Adrenal gland (tissue), 5 donors: ENCODE data around the gene ARHGEF28.

ENCODE experiments used
- POLR2A ChIP-seq, 2 donors: fragments of 450-650 bp; IDR thresholded peaks; one replicate each; pipeline ENCODE4 v1.6.1; 2017; ENCODE audit warnings: antibody characterized with exemption in 2 of 2, mild to moderate bottlenecking in 2 of 2, moderate library complexity in 1 of 2
- TF ChIP-seq, protein P1 (sequence below), 6 experiments: fragments of 450-650 bp in 4 of 6; fragments of 200-600 bp in 2 of 6; sonication (generic) in 1 of 6; IDR thresholded peaks; 1 replicate in 5 of 6; 2 replicates in 1 of 6; pipeline versions ENCODE4 v1.5.1 to v1.8.0; 2016 to 2021; ENCODE audit warnings: antibody characterized with exemption in 6 of 6, mild to moderate bottlenecking in 2 of 6, moderate library complexity in 1 of 6
- donor health status: DM: no; HTN: no; CAD: no.

DNA sequence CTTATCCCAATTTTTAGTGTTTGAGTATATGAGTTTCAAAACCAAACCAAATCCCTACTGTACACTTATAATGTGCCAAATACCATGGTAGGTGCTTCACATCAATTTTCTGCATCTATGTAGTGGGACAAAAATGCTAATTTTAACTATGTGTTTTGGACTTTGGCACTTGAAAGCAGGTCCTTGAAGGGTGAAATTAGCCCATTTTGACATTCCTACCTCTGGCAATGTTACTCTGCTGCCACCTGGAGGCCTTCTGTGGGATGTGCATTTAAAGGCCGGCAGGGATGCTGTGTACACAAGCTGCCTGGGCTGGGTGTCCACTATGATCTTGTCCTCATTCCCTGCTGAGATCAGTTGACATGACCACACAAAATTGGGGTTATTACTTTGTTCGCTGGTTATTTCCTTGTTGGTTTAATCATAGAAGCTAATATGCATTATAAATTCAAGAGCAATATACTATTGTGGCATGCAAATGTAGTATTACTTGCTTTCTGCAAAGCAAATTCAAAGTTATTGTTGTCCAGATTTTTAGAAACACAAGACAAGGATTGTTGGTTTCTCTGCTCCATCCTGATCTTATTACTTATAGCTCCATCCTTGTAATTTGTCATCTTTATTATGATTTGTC is 166.8 kb downstream of the ARHGEF28 start:
- TF ChIP-seq POLR2A (IDR thresholded peaks at IDR 0.05) = no peak
- TF ChIP-seq, protein P1, sequence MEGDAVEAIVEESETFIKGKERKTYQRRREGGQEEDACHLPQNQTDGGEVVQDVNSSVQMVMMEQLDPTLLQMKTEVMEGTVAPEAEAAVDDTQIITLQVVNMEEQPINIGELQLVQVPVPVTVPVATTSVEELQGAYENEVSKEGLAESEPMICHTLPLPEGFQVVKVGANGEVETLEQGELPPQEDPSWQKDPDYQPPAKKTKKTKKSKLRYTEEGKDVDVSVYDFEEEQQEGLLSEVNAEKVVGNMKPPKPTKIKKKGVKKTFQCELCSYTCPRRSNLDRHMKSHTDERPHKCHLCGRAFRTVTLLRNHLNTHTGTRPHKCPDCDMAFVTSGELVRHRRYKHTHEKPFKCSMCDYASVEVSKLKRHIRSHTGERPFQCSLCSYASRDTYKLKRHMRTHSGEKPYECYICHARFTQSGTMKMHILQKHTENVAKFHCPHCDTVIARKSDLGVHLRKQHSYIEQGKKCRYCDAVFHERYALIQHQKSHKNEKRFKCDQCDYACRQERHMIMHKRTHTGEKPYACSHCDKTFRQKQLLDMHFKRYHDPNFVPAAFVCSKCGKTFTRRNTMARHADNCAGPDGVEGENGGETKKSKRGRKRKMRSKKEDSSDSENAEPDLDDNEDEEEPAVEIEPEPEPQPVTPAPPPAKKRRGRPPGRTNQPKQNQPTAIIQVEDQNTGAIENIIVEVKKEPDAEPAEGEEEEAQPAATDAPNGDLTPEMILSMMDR (IDR thresholded peaks at IDR 0.05) = peak; percentile 95 to 98 (median 96)
